ENCODE results near the gene ELP4.
"Not testable (repeated sequence)": the region's sequence is repeated elsewhere in the genome, so short reads cannot be mapped to it uniquely, and the experiment has no call there.

The ELP4 gene

GRCh38 chr11:31558001-31558400 lies 48.4 kb downstream of the ELP4 start:
- Histone ChIP-seq H3K9me3 (ENCODE audit: insufficient read depth, low read length) (no peaks in the 10 kb centered on the region), H3K4me3 (ENCODE audit: insufficient read depth, low read length, poor library complexity, severe bottlenecking) (no peak overlapping the region), H3K9me2 (replicated peaks; ENCODE audit: insufficient read depth, low read length) (no peaks in the 10 kb centered on the region), H3K4me2 (ENCODE audit: low read depth, low read length, poor library complexity, severe bottlenecking) (no peak overlapping the region), H3K27me3 (ENCODE audit: low read length) (no peaks in the 10 kb centered on the region), H3K36me3 (ENCODE audit: low read length) (no peaks in the 10 kb centered on the region), H3K9ac (ENCODE audit: low read length) (no peak overlapping the region), H3F3A (ENCODE audit: insufficient read depth) (no peaks in the 10 kb centered on the region), H3K79me2 (ENCODE audit: insufficient read depth, low read length) (no peaks in the 10 kb centered on the region), H4K20me1 (ENCODE audit: low read depth, low read length) (no peaks in the 10 kb centered on the region), H3K27ac (ENCODE audit: low read depth, low read length) (no peak overlapping the region), H2AFZ (ENCODE audit: low read depth, low read length, severe bottlenecking) (no peak overlapping the region)
- no peak for TF ChIP-seq CTCF (IDR thresholded peaks at IDR 0.05; ENCODE audit: insufficient read depth, low read length, poor library complexity, severe bottlenecking)
- no peak for TF ChIP-seq EZH2phosphoT487 (conservative IDR thresholded peaks at IDR 0.05; ENCODE audit: low read length)

- H3K9me2 ChIP-seq (replicated peaks; ENCODE audit: insufficient read depth, low read length) = no peaks in the 10 kb centered on the region
- H3F3A ChIP-seq (ENCODE audit: insufficient read depth) = no peaks in the 10 kb centered on the region
- no peak overlapping the region for H3K27ac ChIP-seq (ENCODE audit: low read depth, low read length)
- no peak overlapping the region for H3K4me3 ChIP-seq (ENCODE audit: insufficient read depth, low read length, poor library complexity, severe bottlenecking)
- TF ChIP-seq CTCF (IDR thresholded peaks at IDR 0.05; ENCODE audit: insufficient read depth, low read length, poor library complexity, severe bottlenecking) (no peak), EZH2phosphoT487 (conservative IDR thresholded peaks at IDR 0.05; ENCODE audit: low read length) (no peak)
- H3K9ac ChIP-seq (ENCODE audit: low read length) = no peak overlapping the region
- no peaks in the 10 kb centered on the region for H3K36me3 ChIP-seq (ENCODE audit: low read length)
- no peaks in the 10 kb centered on the region for H3K27me3 ChIP-seq (ENCODE audit: low read length)
- H3K4me2 ChIP-seq (ENCODE audit: low read depth, low read length, poor library complexity, severe bottlenecking) = no peak overlapping the region
- H2AFZ ChIP-seq (ENCODE audit: low read depth, low read length, severe bottlenecking) = no peak overlapping the region
- H4K20me1 ChIP-seq (ENCODE audit: low read depth, low read length) = no peaks in the 10 kb centered on the region
- no peaks in the 10 kb centered on the region for H3K79me2 ChIP-seq (ENCODE audit: insufficient read depth, low read length)
- H3K9me3 ChIP-seq (ENCODE audit: insufficient read depth, low read length) = no peaks in the 10 kb centered on the region
Measured at GRCh38 chr11:31560842-31561476, 51.4 kb downstream of the ELP4 start.

- H3K27ac ChIP-seq (ENCODE audit: low read depth, low read length); H3K9ac ChIP-seq (ENCODE audit: low read length); H3K9me3 ChIP-seq (ENCODE audit: insufficient read depth, low read length); H2AFZ ChIP-seq (ENCODE audit: low read depth, low read length, severe bottlenecking); H3K36me3 ChIP-seq (ENCODE audit: low read length); H3K9me2 ChIP-seq (replicated peaks; ENCODE audit: insufficient read depth, low read length); H3K4me3 ChIP-seq (ENCODE audit: insufficient read depth, low read length, poor library complexity, severe bottlenecking); H3K27me3 ChIP-seq (ENCODE audit: low read length); H3K79me2 ChIP-seq (ENCODE audit: insufficient read depth, low read length); H4K20me1 ChIP-seq (ENCODE audit: low read depth, low read length); H3K4me2 ChIP-seq (ENCODE audit: low read depth, low read length, poor library complexity, severe bottlenecking); H3F3A ChIP-seq (ENCODE audit: insufficient read depth): not testable (repeated sequence)
Measured at GRCh38 chr11:31564517-31564916, 55.0 kb downstream of the ELP4 start.

- not testable (repeated sequence) for H3K27ac ChIP-seq (ENCODE audit: low read depth, low read length); H3K4me2 ChIP-seq (ENCODE audit: low read depth, low read length, poor library complexity, severe bottlenecking)
Measured at GRCh38 chr11:31574133-31574532, 64.6 kb downstream of the ELP4 start.

GRCh38 chr11:31575764-31576163 lies 66.2 kb downstream of the ELP4 start:
- H3K9ac ChIP-seq (ENCODE audit: low read length); H2AFZ ChIP-seq (ENCODE audit: low read depth, low read length, severe bottlenecking); H3K9me3 ChIP-seq (ENCODE audit: insufficient read depth, low read length); H3K9me2 ChIP-seq (replicated peaks; ENCODE audit: insufficient read depth, low read length); H3K4me2 ChIP-seq (ENCODE audit: low read depth, low read length, poor library complexity, severe bottlenecking); H3K4me3 ChIP-seq (ENCODE audit: insufficient read depth, low read length, poor library complexity, severe bottlenecking); H3K36me3 ChIP-seq (ENCODE audit: low read length); H3F3A ChIP-seq (ENCODE audit: insufficient read depth); H3K79me2 ChIP-seq (ENCODE audit: insufficient read depth, low read length); H4K20me1 ChIP-seq (ENCODE audit: low read depth, low read length); H3K27ac ChIP-seq (ENCODE audit: low read depth, low read length); H3K27me3 ChIP-seq (ENCODE audit: low read length): not testable (repeated sequence)

More at GRCh38 chr11:31574133-31574532, 64.6 kb downstream of the ELP4 start:
- not testable (repeated sequence) for H3F3A ChIP-seq (ENCODE audit: insufficient read depth); H4K20me1 ChIP-seq (ENCODE audit: low read depth, low read length); H3K9me2 ChIP-seq (replicated peaks; ENCODE audit: insufficient read depth, low read length); H3K4me3 ChIP-seq (ENCODE audit: insufficient read depth, low read length, poor library complexity, severe bottlenecking); H3K36me3 ChIP-seq (ENCODE audit: low read length); H3K9me3 ChIP-seq (ENCODE audit: insufficient read depth, low read length); H2AFZ ChIP-seq (ENCODE audit: low read depth, low read length, severe bottlenecking); H3K27me3 ChIP-seq (ENCODE audit: low read length); H3K9ac ChIP-seq (ENCODE audit: low read length); H3K79me2 ChIP-seq (ENCODE audit: insufficient read depth, low read length)

GRCh38 chr11:31579412-31579811 lies 69.8 kb downstream of the ELP4 start:
- H3K36me3 ChIP-seq (ENCODE audit: low read length); H2AFZ ChIP-seq (ENCODE audit: low read depth, low read length, severe bottlenecking); H3K9ac ChIP-seq (ENCODE audit: low read length); H3K27ac ChIP-seq (ENCODE audit: low read depth, low read length); H3K9me2 ChIP-seq (replicated peaks; ENCODE audit: insufficient read depth, low read length); H3K9me3 ChIP-seq (ENCODE audit: insufficient read depth, low read length); H3K4me2 ChIP-seq (ENCODE audit: low read depth, low read length, poor library complexity, severe bottlenecking); H4K20me1 ChIP-seq (ENCODE audit: low read depth, low read length); H3F3A ChIP-seq (ENCODE audit: insufficient read depth); H3K79me2 ChIP-seq (ENCODE audit: insufficient read depth, low read length); H3K4me3 ChIP-seq (ENCODE audit: insufficient read depth, low read length, poor library complexity, severe bottlenecking); H3K27me3 ChIP-seq (ENCODE audit: low read length): not testable (repeated sequence)

Measured in SU-DHL-6 (cell line).